Measurements from ENCODE around the gene PCCA. TPM values are rescaled to one million over a fixed set of nuclear protein-coding genes. Genes with fewer than 3 reads are reported as not detected.
"Not testable (repeated sequence)": the region's sequence is repeated elsewhere in the genome, so short reads cannot be mapped to it uniquely, and the experiment has no call there.

The PCCA gene
- total and polyA plus RNA-seq, 3 experiments from 2014 or later = 6.1 to 9.5 (median 6.2) TPM

GRCh38 chr13:100173203-100173602 lies 84.3 kb downstream of the PCCA start:
- Histone ChIP-seq H3K27ac (ENCODE audit: low read depth, low read length) (no peak overlapping the region), H3K36me3 (ENCODE audit: insufficient read depth, low read length) (no peaks in the 10 kb centered on the region), H3K4me1 (ENCODE audit: insufficient read depth, low read length) (no peaks in the 10 kb centered on the region), H3K27me3 (ENCODE audit: insufficient read depth, low read length, poor library complexity, severe bottlenecking) (no peaks in the 10 kb centered on the region), H3K4me3 (ENCODE audit: low read length) (no peak overlapping the region), H3K9me3 (ENCODE audit: low read length) (no peaks in the 10 kb centered on the region)
- no peak for DNase-seq
- H3K4me1 Mint-ChIP-seq = peaks cover 0 to under 1% (median 0%) of the 10 kb centered on the region in 3 donors
- peaks cover 6 to 32% (median 8%) of the 10 kb centered on the region in 3 donors for H3K36me3 Mint-ChIP-seq
- no peak overlapping the region for H3K27ac Mint-ChIP-seq
- ChIA-PET POLR2A (no interaction called here), CTCF (no interaction called here)
- H3K9me3 Mint-ChIP-seq = no peaks in the 10 kb centered on the region
- no peak overlapping the region for H3K4me3 Mint-ChIP-seq
- no peaks in the 10 kb centered on the region for H3K27me3 Mint-ChIP-seq

GRCh38 chr13:100174455-100174854 lies 85.6 kb downstream of the PCCA start:
- POLR2A ChIA-PET = interaction anchor here (0.6 kb wide), 1 partner anchor 30 kb away, joined by 3 read pairs; no protein-coding TSS in a partner anchor
- H3K4me3 Mint-ChIP-seq; H3K9me3 Mint-ChIP-seq; H3K4me3 ChIP-seq (ENCODE audit: low read length); H3K27me3 Mint-ChIP-seq; H3K36me3 ChIP-seq (ENCODE audit: insufficient read depth, low read length); H3K4me1 ChIP-seq (ENCODE audit: insufficient read depth, low read length); H3K27ac ChIP-seq (ENCODE audit: low read depth, low read length); H3K27me3 ChIP-seq (ENCODE audit: insufficient read depth, low read length, poor library complexity, severe bottlenecking); H3K4me1 Mint-ChIP-seq; H3K9me3 ChIP-seq (ENCODE audit: low read length); CTCF ChIA-PET; DNase-seq; H3K27ac Mint-ChIP-seq: not testable (repeated sequence)
- H3K36me3 Mint-ChIP-seq = peaks cover 6 to 31% (median 8%) of the 10 kb centered on the region in 3 donors

- no peak for DNase-seq
- Mint-ChIP-seq H3K27me3 (no peaks in the 10 kb centered on the region), H3K9me3 (no peaks in the 10 kb centered on the region), H3K36me3 (peaks cover 6 to 27% (median 8%) of the 10 kb centered on the region in 3 donors), H3K27ac (no peak overlapping the region), H3K4me3 (no peak overlapping the region), H3K4me1 (no peaks in the 10 kb centered on the region)
- H3K9me3 ChIP-seq (ENCODE audit: low read length) = no peaks in the 10 kb centered on the region
- no peak overlapping the region for H3K27ac ChIP-seq (ENCODE audit: low read depth, low read length)
- H3K36me3 ChIP-seq (ENCODE audit: insufficient read depth, low read length) = no peaks in the 10 kb centered on the region
- no peaks in the 10 kb centered on the region for H3K4me1 ChIP-seq (ENCODE audit: insufficient read depth, low read length)
- no peaks in the 10 kb centered on the region for H3K27me3 ChIP-seq (ENCODE audit: insufficient read depth, low read length, poor library complexity, severe bottlenecking)
- no peak overlapping the region for H3K4me3 ChIP-seq (ENCODE audit: low read length)
- CTCF ChIA-PET = no interaction called here
- POLR2A ChIA-PET = interaction anchor here (0.6 kb wide), 1 partner anchor 29 kb away, joined by 3 read pairs; no protein-coding TSS in a partner anchor
Observed at GRCh38 chr13:100175078-100175802, 86.3 kb downstream of the PCCA start.

- Histone ChIP-seq H3K9me3 (ENCODE audit: low read length) (no peaks in the 10 kb centered on the region), H3K4me3 (ENCODE audit: low read length) (no peak overlapping the region), H3K4me1 (ENCODE audit: insufficient read depth, low read length) (no peaks in the 10 kb centered on the region), H3K27me3 (ENCODE audit: insufficient read depth, low read length, poor library complexity, severe bottlenecking) (no peaks in the 10 kb centered on the region), H3K27ac (ENCODE audit: low read depth, low read length) (no peak overlapping the region), H3K36me3 (ENCODE audit: insufficient read depth, low read length) (no peaks in the 10 kb centered on the region)
- peaks cover 4 to 24% (median 8%) of the 10 kb centered on the region in 3 donors for H3K36me3 Mint-ChIP-seq
- H3K9me3 Mint-ChIP-seq = no peaks in the 10 kb centered on the region
- peaks cover 0 to 3% (median under 1%) of the 10 kb centered on the region in 3 donors for H3K4me1 Mint-ChIP-seq
- no peak overlapping the region for H3K4me3 Mint-ChIP-seq
- ChIA-PET CTCF (no interaction called here), POLR2A (no interaction called here)
- H3K27ac Mint-ChIP-seq = no peak overlapping the region
- no peaks in the 10 kb centered on the region for H3K27me3 Mint-ChIP-seq
- DNase-seq = no peak
Observed at GRCh38 chr13:100175803-100176182, 86.9 kb downstream of the PCCA start.

- no peaks in the 10 kb centered on the region for H3K27me3 ChIP-seq (ENCODE audit: insufficient read depth, low read length, poor library complexity, severe bottlenecking)
- H3K27me3 Mint-ChIP-seq = no peaks in the 10 kb centered on the region
- no peaks in the 10 kb centered on the region for H3K9me3 Mint-ChIP-seq
- H3K4me3 ChIP-seq (ENCODE audit: low read length) = no peak overlapping the region
- no peaks in the 10 kb centered on the region for H3K4me1 ChIP-seq (ENCODE audit: insufficient read depth, low read length)
- H3K9me3 ChIP-seq (ENCODE audit: low read length) = no peaks in the 10 kb centered on the region
- peaks cover 2 to 7% (median 3%) of the 10 kb centered on the region in 3 donors for H3K4me1 Mint-ChIP-seq
- H3K27ac ChIP-seq (ENCODE audit: low read depth, low read length) = no peak overlapping the region
- H3K27ac Mint-ChIP-seq = no peak overlapping the region
- DNase-seq = no peak
- H3K36me3 Mint-ChIP-seq = peaks cover 4 to 19% (median 6%) of the 10 kb centered on the region in 3 donors
- ChIA-PET POLR2A (no interaction called here), CTCF (no interaction called here)
- no peak overlapping the region for H3K4me3 Mint-ChIP-seq
- H3K36me3 ChIP-seq (ENCODE audit: insufficient read depth, low read length) = no peaks in the 10 kb centered on the region
Observed at GRCh38 chr13:100176801-100177400, 88.0 kb downstream of the PCCA start.

- Mint-ChIP-seq H3K27ac (no peak overlapping the region), H3K4me3 (no peak overlapping the region)
- POLR2A ChIA-PET = interaction anchor here (0.7 kb wide), 1 partner anchor 103 kb away, joined by 4 read pairs; no protein-coding TSS in a partner anchor
Observed at GRCh38 chr13:100178309-100178708, 89.4 kb downstream of the PCCA start.

GRCh38 chr13:100179276-100179675 lies 90.4 kb downstream of the PCCA start:
- Mint-ChIP-seq H3K36me3 (peaks cover 0 to 3% (median 0%) of the 10 kb centered on the region in 3 donors), H3K4me1 (peaks cover 17 to 28% (median 23%) of the 10 kb centered on the region in 3 donors), H3K4me3 (no peak overlapping the region), H3K27ac (no peak overlapping the region), H3K27me3 (no peaks in the 10 kb centered on the region), H3K9me3 (peaks cover 0 to 3% (median 0%) of the 10 kb centered on the region in 5 donors)
- H3K36me3 ChIP-seq (ENCODE audit: insufficient read depth, low read length) = no peaks in the 10 kb centered on the region
- no peaks in the 10 kb centered on the region for H3K9me3 ChIP-seq (ENCODE audit: low read length)
- no peak for DNase-seq
- no peak overlapping the region for H3K27ac ChIP-seq (ENCODE audit: low read depth, low read length)
- CTCF ChIA-PET = no interaction called here
- no peak overlapping the region for H3K4me3 ChIP-seq (ENCODE audit: low read length)
- no peaks in the 10 kb centered on the region for H3K27me3 ChIP-seq (ENCODE audit: insufficient read depth, low read length, poor library complexity, severe bottlenecking)
- POLR2A ChIA-PET = no interaction called here
- H3K4me1 ChIP-seq (ENCODE audit: insufficient read depth, low read length) = peaks cover 14% of the 10 kb centered on the region

More at GRCh38 chr13:100178309-100178708, 89.4 kb downstream of the PCCA start:
- no peaks in the 10 kb centered on the region for H3K27me3 ChIP-seq (ENCODE audit: insufficient read depth, low read length, poor library complexity, severe bottlenecking)
- peaks cover 12 to 18% (median 14%) of the 10 kb centered on the region in 3 donors for H3K4me1 Mint-ChIP-seq
- no peaks in the 10 kb centered on the region for H3K9me3 ChIP-seq (ENCODE audit: low read length)
- H3K4me3 ChIP-seq (ENCODE audit: low read length) = no peak overlapping the region
- peaks cover 0 to under 1% (median 0%) of the 10 kb centered on the region in 5 donors for H3K9me3 Mint-ChIP-seq
- H3K27me3 Mint-ChIP-seq = no peaks in the 10 kb centered on the region
- no peak for DNase-seq
- peaks cover 11% of the 10 kb centered on the region for H3K4me1 ChIP-seq (ENCODE audit: insufficient read depth, low read length)
- H3K36me3 ChIP-seq (ENCODE audit: insufficient read depth, low read length) = no peaks in the 10 kb centered on the region
- no peak overlapping the region for H3K27ac ChIP-seq (ENCODE audit: low read depth, low read length)
- peaks cover 2 to 8% (median 3%) of the 10 kb centered on the region in 3 donors for H3K36me3 Mint-ChIP-seq
- CTCF ChIA-PET = no interaction called here

- H3K27me3 ChIP-seq (ENCODE audit: insufficient read depth, low read length, poor library complexity, severe bottlenecking) = no peaks in the 10 kb centered on the region
- peak overlapping the region in 1 of 7 donors; percentile 30 for H3K4me3 Mint-ChIP-seq
- peak in 1 of 5 donors; percentile 21 for DNase-seq
- no peaks in the 10 kb centered on the region for H3K27me3 Mint-ChIP-seq
- H3K9me3 Mint-ChIP-seq = peaks cover 0 to 3% (median 0%) of the 10 kb centered on the region in 5 donors
- H3K27ac Mint-ChIP-seq = peak overlapping the region in 2 of 8 donors; percentile 18 to 26
- H3K27ac ChIP-seq (ENCODE audit: low read depth, low read length) = no peak overlapping the region
- H3K36me3 Mint-ChIP-seq = peaks cover 0 to 4% (median 0%) of the 10 kb centered on the region in 3 donors
- no peaks in the 10 kb centered on the region for H3K9me3 ChIP-seq (ENCODE audit: low read length)
- ChIA-PET CTCF (no interaction called here), POLR2A (no interaction called here)
- no peak overlapping the region for H3K4me3 ChIP-seq (ENCODE audit: low read length)
- H3K4me1 Mint-ChIP-seq = peaks cover 17 to 30% (median 23%) of the 10 kb centered on the region in 3 donors
- H3K36me3 ChIP-seq (ENCODE audit: insufficient read depth, low read length) = no peaks in the 10 kb centered on the region
- peaks cover 14% of the 10 kb centered on the region for H3K4me1 ChIP-seq (ENCODE audit: insufficient read depth, low read length)
Observed at GRCh38 chr13:100182900-100183490, 94.1 kb downstream of the PCCA start.
